HFFc6 (cell line): ENCODE results near the gene UVRAG. TPM values are rescaled to one million over a fixed set of nuclear protein-coding genes. Genes with fewer than 3 reads are reported as not detected.

ENCODE experiments used
- DNase-seq: peaks from one replicate; pipeline ENCODE4 v3.0.0-alpha.2; 2018
- H3K27ac Mint-ChIP-seq: 2 replicates; pipeline ENCODE4 v1.8.0; 2020; ENCODE audit warnings: mild to moderate bottlenecking, mixed read lengths
- H3K27me3 Mint-ChIP-seq: 2 replicates; pipeline ENCODE4 v1.8.0; 2021; ENCODE audit warnings: mild to moderate bottlenecking, moderate library complexity, mixed read lengths; ENCODE audit not compliant: insufficient read depth
- H3K36me3 Mint-ChIP-seq: 2 replicates; pipeline ENCODE4 v1.8.0; 2021; ENCODE audit warnings: low read depth, mixed read lengths
- H3K4me1 Mint-ChIP-seq: 2 replicates; pipeline ENCODE4 v1.8.0; 2020; ENCODE audit warnings: low read depth, mixed read lengths
- H3K4me3 Mint-ChIP-seq: 2 replicates; pipeline ENCODE4 v1.8.0; 2020; ENCODE audit warnings: mild to moderate bottlenecking, moderate library complexity, mixed read lengths
- H3K9me3 Mint-ChIP-seq: 2 replicates; pipeline ENCODE4 v1.8.0; 2020; ENCODE audit warnings: mild to moderate bottlenecking, mixed read lengths
- total RNA-seq, 6 experiments: library from RNA; stranded (reverse); fragmentation: NEBNext Ultra II Directional; extraction: Animal tissue kit (Norgen Biotek cat#: 25700); gene quantifications; 2 replicates in 1 of 6; 3 replicates in 5 of 6; pipeline ENCODE4 v1.2.3, GENCODE V29; 2021
- TF ChIP-seq, protein P1 (sequence below): fragments of 200-600 bp; sonication (generic); IDR thresholded peaks from 2 replicates; pipeline ENCODE4 v1.5.0; 2021; ENCODE audit warnings: antibody characterized with exemption, mild to moderate bottlenecking

UVRAG gene
- total RNA-seq, 6 experiments from 2014 or later = 9.4 to 12.9 (median 10.7) TPM

DNA sequence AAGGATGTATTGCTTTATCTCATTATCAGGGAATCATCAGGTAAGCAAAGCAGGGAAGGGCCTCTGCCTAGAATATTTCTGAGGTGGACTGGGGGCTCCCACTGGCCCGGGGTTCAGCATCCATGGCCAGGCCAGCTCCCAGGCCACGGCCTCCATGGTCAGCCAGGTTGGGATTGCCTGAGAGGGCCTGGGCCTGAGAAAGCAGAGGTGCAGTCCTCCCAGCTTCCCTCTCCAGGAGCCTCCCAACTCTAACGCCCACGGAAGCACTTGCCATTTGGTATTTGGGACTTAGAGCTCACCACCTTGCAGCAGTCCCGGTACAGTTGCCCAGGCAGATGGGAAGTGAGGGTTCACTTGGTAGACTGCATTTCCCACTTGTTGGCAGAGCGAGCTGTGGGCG is 33.7 kb upstream of the UVRAG start:
- peaks cover 13% of the 10 kb centered on the region for H3K4me1 Mint-ChIP-seq
- no peak overlapping the region for H3K4me3 Mint-ChIP-seq
- no peaks in the 10 kb centered on the region for H3K36me3 Mint-ChIP-seq
- H3K27me3 Mint-ChIP-seq = peaks cover 6% of the 10 kb centered on the region
- TF ChIP-seq, protein P1, sequence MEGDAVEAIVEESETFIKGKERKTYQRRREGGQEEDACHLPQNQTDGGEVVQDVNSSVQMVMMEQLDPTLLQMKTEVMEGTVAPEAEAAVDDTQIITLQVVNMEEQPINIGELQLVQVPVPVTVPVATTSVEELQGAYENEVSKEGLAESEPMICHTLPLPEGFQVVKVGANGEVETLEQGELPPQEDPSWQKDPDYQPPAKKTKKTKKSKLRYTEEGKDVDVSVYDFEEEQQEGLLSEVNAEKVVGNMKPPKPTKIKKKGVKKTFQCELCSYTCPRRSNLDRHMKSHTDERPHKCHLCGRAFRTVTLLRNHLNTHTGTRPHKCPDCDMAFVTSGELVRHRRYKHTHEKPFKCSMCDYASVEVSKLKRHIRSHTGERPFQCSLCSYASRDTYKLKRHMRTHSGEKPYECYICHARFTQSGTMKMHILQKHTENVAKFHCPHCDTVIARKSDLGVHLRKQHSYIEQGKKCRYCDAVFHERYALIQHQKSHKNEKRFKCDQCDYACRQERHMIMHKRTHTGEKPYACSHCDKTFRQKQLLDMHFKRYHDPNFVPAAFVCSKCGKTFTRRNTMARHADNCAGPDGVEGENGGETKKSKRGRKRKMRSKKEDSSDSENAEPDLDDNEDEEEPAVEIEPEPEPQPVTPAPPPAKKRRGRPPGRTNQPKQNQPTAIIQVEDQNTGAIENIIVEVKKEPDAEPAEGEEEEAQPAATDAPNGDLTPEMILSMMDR = no peak
- DNase-seq = no peak
- H3K9me3 Mint-ChIP-seq = no peaks in the 10 kb centered on the region
- H3K27ac Mint-ChIP-seq = no peak overlapping the region

DNA sequence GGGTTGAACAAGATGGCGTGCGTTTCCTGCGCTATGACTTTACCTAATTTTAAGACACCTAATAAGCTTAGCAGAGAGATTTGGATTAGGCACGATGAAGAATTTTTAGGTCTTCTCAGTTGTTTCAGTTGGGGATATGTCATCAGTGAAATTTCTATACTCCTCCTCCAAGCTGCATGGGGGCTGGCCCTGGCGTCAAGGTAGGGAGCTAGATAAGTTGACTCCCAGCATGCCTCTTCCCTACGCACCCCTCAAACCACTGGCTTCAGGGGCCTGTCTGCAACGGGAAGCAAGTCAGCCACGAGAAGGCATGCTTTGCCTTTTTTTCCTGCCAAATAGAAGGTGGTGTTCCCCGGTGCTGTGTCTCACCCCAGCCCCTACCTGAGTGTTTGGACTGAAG is 33.2 kb upstream of the UVRAG start:
- TF ChIP-seq, protein P1 = no peak
- Mint-ChIP-seq H3K4me3 (no peak overlapping the region), H3K27me3 (peaks cover 6% of the 10 kb centered on the region), H3K4me1 (peaks cover 13% of the 10 kb centered on the region), H3K9me3 (no peaks in the 10 kb centered on the region), H3K27ac (no peak overlapping the region), H3K36me3 (no peaks in the 10 kb centered on the region)
- no peak for DNase-seq

DNA sequence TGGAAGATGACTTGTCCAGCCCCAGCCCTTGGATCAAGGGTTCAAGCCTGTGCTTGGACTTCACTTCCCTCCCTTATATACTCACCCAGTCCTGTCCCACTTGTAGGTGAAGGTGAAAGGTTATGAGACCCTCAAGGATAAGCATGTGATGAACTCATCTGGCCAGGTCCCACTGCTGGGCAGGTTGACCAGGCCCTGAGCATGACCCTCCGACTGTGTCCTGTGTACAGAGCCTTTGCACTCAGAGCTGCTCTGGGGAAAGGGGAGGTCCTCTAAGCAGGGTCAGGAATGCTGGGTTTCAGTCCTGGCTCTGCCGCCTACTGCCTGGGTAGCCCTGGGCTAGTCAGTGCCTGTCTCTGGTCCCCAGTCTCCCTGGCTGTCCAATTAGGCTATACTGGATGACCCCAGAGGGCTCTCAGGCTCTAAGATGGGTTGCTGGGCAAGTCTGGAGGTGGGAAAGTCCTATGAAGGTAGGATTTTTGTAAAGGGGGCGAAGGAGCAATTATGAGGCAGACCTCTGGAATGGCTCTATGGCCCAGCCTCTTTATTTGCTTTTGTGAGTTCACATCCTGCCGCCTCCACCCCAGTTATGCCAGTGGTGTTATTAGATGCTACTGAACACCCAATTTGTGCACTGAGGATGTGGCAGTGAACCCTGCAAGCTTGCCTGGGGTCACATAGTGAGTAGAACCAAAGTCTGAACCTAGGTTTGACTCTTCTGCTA is 32.3 kb upstream of the UVRAG start:
- no peak for DNase-seq
- H3K4me1 Mint-ChIP-seq = peaks cover 7% of the 10 kb centered on the region
- no peak overlapping the region for H3K27ac Mint-ChIP-seq
- TF ChIP-seq, protein P1 = no peak
- H3K9me3 Mint-ChIP-seq = no peaks in the 10 kb centered on the region
- no peak overlapping the region for H3K4me3 Mint-ChIP-seq
- H3K27me3 Mint-ChIP-seq = peaks cover 8% of the 10 kb centered on the region
- no peaks in the 10 kb centered on the region for H3K36me3 Mint-ChIP-seq

DNA sequence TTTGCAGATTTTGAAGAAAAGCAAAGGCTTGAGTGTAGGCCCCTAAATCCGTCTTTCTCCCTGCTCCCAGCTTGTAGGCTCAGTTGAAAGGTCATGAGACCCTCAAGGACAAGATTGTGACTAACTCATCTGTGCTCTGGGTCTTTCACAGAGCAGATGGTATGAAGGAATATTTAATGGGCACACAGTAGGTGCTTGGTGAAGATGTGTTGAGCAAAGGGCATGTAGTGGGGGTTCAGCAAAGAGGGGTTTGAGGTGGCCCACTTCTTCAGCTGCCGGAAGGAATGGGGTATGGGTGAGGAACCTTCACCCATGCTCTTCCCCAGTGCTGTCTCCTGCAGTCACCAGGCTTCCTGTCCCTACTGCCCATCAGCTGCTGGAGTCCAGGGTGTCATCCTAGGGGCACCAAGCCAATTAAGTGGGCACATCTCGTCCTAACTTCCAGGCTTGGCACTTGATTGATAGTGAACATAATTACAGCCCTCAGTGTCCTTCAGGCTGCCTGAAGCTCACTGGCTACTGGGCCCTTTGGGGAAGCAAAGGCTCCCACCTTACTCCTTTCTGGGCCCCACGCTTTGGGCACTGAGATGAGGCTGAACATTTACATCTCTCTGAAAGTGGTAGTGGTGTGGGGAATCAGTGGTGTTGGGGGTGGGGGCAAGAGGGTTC is 31.5 kb upstream of the UVRAG start:
- H3K36me3 Mint-ChIP-seq = no peaks in the 10 kb centered on the region
- H3K4me3 Mint-ChIP-seq = no peak overlapping the region
- H3K4me1 Mint-ChIP-seq = no peaks in the 10 kb centered on the region; the same call in 1 of the 2 replicates
- H3K27ac Mint-ChIP-seq = no peak overlapping the region
- H3K9me3 Mint-ChIP-seq = no peaks in the 10 kb centered on the region
- peaks cover 11% of the 10 kb centered on the region for H3K27me3 Mint-ChIP-seq
- TF ChIP-seq, protein P1 = no peak
- no peak for DNase-seq

DNA sequence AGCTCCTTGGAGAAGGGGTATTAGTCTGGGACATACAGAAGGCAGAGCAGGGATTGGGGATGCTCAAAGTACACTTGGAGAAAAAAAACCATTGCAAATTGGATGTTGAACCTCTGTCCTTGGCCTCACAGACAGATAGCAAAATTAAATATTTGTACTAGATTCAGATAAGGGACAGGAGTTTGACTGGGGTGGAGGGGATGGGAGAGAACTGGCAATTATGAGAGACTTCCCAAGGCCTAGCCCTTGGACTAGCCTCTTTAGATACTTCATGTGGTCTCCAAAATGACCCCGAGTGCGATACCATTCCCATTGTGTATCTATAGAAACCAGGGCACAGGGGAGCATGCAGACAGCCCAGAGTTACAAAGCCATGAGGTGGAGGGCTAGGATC is 30.9 kb upstream of the UVRAG start:
- H3K4me1 Mint-ChIP-seq = no peaks in the 10 kb centered on the region; the same call in 1 of the 2 replicates
- peaks cover 16% of the 10 kb centered on the region for H3K27me3 Mint-ChIP-seq
- H3K27ac Mint-ChIP-seq = no peak overlapping the region
- no peaks in the 10 kb centered on the region for H3K9me3 Mint-ChIP-seq
- TF ChIP-seq, protein P1 = no peak
- no peak overlapping the region for H3K4me3 Mint-ChIP-seq
- DNase-seq = no peak
- no peaks in the 10 kb centered on the region for H3K36me3 Mint-ChIP-seq
